GM21786 (cell line): ENCODE results near the gene BTBD19.
"Not testable (repeated sequence)": the region's sequence is repeated elsewhere in the genome, so short reads cannot be mapped to it uniquely, and the experiment has no call there.

ENCODE experiments used
- ATAC-seq: cut with Tn5 transposase; IDR thresholded peaks from one replicate; pipeline ENCODE4 v1.9.1; 2021; ENCODE audit not compliant: unreplicated experiment

The BTBD19 gene

GRCh38 chr1:44808938-44809917 is 905 bp downstream of the BTBD19 start:
- peak; percentile 49 for ATAC-seq

- ATAC-seq, result no peak
These were observed 1.9 kb downstream of the BTBD19 start for GRCh38 chr1:44810101-44810761.

GRCh38 chr1:44810762-44811105 is 2.4 kb downstream of the BTBD19 start:
- not testable (repeated sequence) for ATAC-seq

DNA sequence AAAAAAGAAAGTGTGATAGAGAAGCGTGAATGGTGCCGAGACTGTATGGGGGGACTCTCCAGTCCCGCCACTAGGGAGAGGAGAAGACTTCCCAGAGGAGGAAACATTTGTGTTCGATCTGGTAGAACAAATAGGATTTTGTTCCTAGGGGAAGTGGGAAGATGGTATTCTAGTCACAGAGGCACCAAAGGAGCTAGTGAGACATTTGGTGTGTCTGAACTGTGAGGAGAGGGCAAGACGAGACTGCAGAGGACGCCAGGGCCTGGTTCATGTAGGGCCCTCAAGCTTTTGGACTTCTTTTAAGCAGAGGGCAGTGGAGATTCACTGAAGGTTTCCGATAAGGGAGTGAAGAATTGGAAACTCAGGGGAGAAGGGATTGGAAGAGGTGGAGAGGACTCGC is 2.9 kb downstream of the BTBD19 start:
- ATAC-seq, result no peak

GRCh38 chr1:44812822-44813543 is 4.7 kb downstream of the BTBD19 start:
- no peak for ATAC-seq

GRCh38 chr1:44815926-44816325 is 7.6 kb downstream of the BTBD19 start:
- not testable (repeated sequence) for ATAC-seq

DNA sequence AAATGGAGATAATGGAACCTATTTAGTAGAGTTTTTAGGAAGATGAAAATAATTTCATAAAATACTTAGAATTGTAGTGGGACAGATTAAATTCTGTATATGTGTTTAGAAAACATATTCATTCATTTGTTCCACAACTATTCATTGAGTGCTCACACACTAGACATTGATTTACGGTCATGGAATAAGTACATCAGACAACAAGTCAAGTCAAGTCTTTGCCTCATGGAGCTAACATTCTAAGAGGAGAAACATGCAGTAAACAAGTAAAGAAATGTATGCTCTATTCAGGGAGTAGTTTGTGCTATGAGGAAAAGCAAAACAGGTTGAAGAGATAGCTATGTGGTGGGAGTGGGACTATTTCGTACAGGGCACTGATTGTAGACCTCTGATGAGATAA is 9.0 kb downstream of the BTBD19 start:
- no peak for ATAC-seq

DNA sequence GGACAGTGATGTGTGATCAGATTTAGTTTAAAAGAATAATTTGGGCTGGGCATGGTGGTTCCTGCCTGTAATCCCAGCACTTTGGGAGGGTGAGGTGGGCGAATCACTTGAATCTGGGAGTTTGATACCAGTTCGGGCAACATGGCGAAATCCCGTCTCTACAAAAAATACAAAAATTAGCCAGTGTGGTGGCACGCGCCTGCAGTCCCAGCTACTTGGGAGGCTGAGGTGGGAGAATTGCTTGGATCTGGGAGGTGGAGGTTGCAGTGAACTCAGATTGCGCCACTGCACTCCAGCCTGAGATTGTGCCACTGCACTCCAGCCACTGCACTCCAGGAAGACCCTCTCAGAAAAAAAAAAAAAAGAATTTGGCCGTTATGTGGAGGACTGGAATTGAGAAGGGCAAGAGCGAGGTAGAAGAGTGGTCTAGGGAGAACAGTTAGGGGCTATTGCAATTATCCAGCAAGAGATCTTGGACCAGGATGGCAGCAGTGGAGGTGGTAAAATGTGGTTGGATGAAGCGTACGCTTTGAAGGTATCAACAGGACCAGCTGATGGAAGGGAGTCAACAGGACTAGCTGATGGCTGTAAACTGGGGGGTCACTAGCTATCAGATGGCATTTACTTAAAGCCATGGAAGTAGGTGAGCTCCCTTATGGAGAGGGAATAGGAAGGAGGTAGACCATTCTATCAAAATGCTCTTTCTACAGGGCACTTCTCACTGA is 9.6 kb downstream of the BTBD19 start:
- ATAC-seq, result no peak

- ATAC-seq, result no peak
These were observed 10.9 kb downstream of the BTBD19 start for GRCh38 chr1:44819196-44819607.

GRCh38 chr1:44819608-44820327 is 11.4 kb downstream of the BTBD19 start:
- peak; percentile 71 for ATAC-seq

GRCh38 chr1:44820328-44821239 is 12.3 kb downstream of the BTBD19 start:
- ATAC-seq, result no peak

DNA sequence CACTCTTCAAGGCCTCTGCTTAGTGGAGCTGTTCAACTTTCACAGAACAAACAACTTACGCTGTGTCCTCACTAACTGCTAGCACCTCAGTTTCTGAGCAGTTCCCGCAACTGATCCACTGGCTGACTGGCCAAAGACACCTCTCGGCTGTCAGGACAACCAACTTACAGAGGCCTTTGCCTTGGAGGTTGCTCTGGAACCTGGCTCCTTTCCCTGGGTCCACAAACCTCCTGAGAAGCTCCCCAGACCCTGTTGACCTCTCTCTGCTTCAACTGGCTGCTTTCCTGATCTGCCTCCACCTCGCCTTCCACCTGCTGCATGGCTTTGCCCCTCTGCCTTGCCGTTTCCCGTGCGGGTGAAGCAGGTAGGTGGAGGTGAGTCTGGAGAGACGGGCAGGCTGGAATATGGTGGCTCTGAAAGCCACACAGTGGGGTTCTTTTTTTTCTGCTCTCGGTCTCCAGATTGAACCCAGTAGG is 13.0 kb downstream of the BTBD19 start:
- no peak for ATAC-seq

GRCh38 chr1:44822131-44822701 is 13.9 kb downstream of the BTBD19 start:
- no peak for ATAC-seq

DNA sequence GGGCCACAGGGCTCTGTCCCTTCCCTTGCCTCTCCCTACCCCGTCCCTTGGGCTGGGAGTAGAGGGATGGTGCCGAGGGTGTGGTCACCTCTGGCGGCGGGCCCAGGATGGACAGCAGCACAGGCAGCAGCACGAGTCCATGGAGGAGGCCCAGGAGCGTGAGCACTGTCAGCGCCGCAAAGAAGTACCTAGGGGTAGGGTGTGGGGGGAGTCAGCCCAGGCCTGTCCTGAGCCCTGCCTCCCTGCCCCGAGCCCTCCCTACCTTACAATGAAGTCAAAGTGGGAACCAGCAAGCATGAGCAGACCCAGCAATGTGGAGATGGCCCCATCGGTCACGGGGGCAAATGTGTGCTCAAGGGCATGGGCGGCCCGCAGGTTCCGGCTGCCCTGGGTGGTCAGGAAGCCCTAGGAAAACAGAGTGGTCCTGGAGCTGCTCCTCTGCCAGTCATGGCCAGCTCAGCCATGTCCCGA is 14.7 kb downstream of the BTBD19 start:
- no peak for ATAC-seq

GRCh38 chr1:44824392-44824791 is 16.1 kb downstream of the BTBD19 start:
- not testable (repeated sequence) for ATAC-seq

DNA sequence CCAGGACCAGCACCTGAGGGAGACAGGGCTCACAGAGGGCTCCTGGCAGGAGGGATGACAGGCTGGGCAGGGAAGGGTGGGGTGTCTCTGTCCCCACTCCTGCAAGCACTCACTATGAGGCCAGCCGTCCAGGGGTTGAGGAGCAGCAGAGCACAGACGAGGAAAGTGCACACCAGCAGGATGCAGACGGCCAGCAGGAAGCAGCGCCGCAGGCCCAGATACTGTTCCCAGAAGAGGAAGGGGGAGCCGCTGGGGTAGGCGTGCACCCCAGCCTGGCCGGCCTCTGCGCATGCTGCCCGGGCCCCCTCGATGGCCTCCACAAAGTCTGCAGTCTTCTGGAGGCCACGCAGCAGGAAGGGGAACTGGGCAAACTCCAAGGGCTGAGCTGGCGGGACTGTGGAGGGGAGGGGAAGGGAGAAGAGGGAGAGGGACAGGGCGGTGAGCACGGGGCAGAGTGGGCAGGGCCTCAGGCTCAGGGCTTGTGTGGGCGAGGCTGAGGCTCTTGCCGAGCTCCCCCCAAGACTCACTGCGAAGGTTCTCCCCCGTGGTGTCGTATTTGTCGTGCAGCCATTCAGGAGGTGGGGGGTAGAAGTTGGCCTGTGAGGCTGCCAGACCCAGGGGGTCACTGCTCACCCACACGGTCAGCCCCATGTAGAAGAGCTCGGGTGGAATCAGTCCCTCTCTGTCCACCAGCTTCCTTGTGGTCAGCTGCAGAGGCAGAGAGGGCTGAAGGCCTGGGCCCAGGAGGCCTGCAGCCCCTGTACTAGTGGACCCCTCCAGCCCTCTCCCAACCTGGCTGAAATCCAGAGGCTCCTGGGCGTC is 18.3 kb downstream of the BTBD19 start:
- ATAC-seq, result no peak

GRCh38 chr1:44827197-44828002 is 19.1 kb downstream of the BTBD19 start:
- ATAC-seq, result no peak
